CD4-positive, alpha-beta T cell treated with Interleukin-17A for 1 hour (primary cell): ENCODE measurements around the gene GPRC5D.

Experiments used
- DNase-seq: peaks from one replicate; pipeline ENCODE4 v3.0.0-alpha.2; 2020

The GPRC5D gene

DNA sequence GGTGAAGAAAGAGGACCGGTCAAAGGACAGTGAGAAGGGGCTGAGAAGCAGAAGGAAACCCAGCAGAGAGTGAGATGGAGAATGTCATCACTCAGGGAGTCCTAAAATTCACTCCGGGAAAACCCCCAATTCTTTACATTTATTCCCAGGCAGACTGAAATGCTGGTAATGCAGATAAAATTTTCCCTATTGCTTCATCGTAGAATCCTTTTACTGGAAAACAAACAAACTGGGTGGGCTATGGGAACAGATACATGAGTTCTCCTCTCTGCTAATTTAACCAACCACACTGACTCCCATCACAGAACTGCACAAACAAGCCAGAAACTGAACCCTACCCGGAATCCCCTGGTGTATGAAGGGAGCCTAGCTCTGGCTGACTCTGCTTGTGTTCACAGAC, 27.2 kb upstream of the GPRC5D start:
- DNase-seq = no peak

DNA sequence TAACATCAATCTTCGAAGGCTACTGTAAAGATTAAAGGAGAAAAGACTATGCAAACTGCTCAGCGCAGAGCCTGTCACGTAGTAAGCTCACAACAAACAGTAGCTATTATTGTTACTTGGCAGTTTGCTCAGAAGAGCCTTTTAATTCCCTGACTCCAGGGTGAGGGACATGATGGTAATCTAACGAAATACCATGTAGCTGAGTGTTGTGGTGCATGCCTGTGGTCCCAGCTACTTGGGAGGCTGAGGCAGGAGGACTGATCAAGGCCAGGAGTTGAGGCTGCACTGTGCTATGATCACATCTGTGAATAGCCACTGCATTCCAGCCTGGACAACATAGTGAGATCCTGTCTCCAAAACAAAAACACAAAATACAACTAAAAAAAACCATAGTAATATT, 25.3 kb upstream of the GPRC5D start:
- no peak for DNase-seq

DNA sequence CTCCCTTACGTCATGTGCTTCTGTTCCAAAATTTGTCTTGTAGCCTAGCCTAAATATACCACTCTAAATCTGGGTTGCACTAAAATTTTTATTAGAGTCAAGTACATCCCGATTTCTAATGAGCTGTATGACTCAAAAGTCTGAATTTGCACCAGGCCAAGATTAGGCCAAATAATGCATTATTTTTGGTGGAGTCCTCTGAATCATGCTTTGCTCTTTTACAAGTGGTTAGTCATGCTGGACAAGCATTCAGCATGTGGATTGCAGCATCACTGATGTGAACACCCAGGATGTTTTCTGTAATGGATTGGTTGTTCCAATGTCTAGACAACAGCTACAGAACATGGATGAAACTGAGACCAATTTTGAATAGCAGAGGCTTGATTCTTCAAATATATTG, 24.4 kb upstream of the GPRC5D start:
- DNase-seq = no peak

DNA sequence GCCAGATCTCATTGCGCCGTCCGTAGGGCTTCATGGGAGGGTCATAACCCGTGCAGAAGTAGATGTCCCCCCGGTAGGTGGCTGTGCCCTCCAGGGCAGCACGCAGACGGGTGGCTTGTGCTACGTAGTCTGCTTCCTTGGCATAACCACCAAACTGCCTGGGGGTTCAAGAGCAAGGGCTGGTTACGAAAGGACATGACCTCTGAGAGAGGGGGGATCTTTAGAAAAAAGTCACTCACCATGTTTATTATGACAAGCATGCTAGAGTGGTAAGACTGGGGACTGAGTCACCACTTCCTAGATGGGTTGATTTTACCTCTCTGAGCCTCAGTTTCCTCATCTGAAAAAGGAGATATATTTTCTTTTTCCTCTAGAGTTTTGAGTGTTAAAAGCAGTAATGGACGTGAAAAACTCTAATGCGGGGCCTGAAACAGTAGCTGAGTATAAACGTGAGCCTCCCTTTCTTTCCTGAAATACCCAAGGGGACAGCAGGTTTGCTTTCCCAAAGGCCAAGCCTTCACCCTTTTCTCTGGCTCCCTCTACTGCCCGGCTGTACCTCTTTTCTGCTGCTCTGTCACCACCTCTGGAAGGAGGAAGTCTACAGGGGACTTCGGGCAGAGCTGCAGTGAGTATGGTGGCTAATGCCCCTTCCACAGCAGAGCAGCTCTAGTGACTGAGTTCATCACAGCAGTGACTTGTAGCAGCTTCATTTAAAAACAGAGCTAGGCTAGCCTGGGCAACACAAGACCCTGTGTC, 23.5 kb upstream of the GPRC5D start:
- DNase-seq = no peak

GRCh38 chr12:12974211-12974610, 22.2 kb upstream of the GPRC5D start:
- DNase-seq = no peak

DNA sequence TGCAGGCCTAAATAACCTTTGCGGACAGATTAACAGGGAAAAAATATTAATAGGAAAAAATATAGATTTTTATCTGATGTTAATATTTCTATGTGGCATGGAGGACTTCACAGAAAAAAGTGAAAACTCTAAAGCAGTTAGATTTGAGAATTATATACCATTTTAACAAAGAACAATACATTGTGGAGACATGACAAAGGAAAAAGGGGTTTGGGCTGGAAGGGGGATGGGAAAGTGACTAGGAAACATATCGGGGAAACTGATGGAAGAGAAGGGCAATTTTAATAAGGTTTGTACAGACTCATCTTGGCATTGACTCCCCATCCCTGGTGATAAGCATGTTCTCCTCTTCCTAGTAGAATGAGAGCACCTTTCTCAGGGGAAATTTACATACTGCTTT, 21.0 kb upstream of the GPRC5D start:
- DNase-seq = no peak

- DNase-seq = no peak
Measured at GRCh38 chr12:12965836-12966235, 13.9 kb upstream of the GPRC5D start.

DNA sequence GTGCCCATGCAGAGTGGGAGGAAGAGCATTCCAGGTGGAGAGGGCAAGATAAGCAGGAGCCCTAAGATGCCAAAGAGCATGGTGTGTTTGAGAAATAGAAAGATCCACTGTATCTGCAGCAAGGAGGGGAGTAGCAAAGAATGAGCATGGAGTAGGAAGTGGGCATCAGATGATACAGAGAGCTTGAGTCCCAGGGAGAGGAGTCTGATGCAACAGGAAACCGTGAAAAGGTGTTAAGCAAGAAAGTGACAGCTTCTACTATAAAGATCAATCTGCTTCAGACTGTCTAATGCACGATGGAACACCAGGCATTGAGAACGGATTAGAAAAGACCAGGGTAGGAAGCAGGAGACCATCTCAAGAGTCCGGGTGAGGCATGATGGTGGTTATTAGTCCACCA, 12.3 kb upstream of the GPRC5D start:
- no peak for DNase-seq

GRCh38 chr12:12960639-12961209, 8.8 kb upstream of the GPRC5D start:
- DNase-seq = no peak

DNA sequence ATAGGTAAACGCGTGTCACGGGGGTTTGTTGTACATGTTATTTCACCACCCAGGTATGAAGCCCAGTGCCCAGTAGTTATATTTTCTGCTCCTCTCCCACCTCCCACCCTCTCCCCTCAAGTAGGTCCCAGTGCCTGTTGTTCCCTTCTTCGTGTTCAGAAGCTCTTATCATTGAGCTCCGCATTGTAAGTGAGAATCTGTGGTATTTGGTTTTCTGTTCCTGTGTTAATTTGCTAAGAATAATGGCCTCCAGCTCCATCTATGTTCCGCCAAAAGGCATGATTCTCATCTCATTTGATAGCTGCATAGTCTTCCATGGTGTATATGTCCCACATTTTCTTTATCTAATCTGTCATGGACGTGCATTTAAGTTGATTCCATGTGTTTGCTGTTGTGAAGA, 6.9 kb upstream of the GPRC5D start:
- DNase-seq = no peak

GRCh38 chr12:12954878-12955625, 3.1 kb upstream of the GPRC5D start:
- DNase-seq = no peak

- DNase-seq = no peak
Measured at GRCh38 chr12:12954356-12954755, 2.4 kb upstream of the GPRC5D start.

DNA sequence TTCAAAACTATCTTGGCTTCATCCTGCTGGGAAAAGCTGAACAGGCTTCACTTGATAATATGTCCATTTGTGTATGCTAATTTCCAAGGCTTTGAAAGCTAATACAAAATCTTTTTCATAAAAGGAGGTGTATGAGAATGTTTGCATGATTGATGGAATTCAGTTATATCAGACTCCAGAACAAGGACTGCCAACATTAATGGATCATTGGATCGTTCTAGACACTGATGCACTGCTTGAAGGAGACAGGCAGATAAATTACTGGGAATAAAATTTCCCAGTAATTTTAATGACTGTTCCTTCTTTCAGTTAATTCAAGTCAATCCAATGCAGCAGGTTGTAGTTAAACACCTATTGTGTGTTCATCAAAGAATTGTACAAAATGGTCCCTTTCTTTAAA, 466 bp downstream of the GPRC5D start:
- no peak for DNase-seq

DNA sequence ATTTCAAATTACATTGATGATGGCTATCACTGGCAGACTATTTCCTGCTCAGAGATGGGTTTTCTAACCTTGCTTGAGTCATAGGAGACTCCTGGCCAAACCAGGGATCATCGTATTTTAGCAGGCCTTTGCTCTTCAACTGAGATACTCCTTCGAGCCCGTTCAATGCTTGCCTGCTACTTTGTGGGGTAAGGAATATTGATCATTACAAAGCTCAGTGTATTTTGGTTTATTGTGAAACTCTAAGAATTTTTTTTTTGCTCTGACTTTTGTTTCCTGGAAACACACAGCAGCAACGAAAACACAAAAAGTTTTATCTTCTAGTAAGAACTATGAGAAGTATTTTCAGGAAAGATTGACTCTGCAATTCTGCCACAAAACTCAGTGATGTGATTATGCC, 4.1 kb downstream of the GPRC5D start:
- no peak for DNase-seq

DNA sequence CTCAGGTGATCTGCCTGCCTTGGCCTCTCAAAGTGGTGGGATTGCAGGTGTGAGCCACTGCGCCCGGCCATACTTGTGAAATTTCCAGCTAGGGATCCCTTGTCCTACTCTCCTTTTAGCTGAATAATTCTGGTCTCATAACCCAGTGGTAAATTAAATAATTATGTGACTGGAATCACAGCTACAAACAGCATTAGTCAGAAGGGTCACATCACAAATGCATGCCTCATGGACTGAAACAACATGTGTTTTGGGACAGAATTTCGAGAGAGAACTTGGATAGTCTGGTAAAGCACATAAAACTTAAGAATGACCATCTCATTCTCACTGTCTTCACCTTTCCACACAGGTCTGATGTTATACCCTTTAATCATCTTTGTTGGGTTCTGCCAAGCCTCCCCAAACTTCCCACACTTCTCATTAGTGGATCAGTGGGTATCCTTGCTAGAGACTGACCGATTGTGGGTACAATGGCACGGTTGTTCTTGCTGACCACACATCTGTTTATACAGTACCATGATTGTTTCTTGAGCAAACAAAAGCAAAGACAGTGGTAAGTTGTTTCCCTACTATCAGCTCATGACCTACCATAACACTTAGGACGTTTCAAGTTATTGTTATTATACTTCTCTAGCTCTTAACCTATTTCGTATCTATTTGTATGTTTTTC, 5.1 kb downstream of the GPRC5D start:
- no peak for DNase-seq

- DNase-seq = no peak
Measured at GRCh38 chr12:12945591-12945990, 6.4 kb downstream of the GPRC5D start.

- DNase-seq = no peak
Measured at GRCh38 chr12:12943586-12944260, 8.2 kb downstream of the GPRC5D start.

DNA sequence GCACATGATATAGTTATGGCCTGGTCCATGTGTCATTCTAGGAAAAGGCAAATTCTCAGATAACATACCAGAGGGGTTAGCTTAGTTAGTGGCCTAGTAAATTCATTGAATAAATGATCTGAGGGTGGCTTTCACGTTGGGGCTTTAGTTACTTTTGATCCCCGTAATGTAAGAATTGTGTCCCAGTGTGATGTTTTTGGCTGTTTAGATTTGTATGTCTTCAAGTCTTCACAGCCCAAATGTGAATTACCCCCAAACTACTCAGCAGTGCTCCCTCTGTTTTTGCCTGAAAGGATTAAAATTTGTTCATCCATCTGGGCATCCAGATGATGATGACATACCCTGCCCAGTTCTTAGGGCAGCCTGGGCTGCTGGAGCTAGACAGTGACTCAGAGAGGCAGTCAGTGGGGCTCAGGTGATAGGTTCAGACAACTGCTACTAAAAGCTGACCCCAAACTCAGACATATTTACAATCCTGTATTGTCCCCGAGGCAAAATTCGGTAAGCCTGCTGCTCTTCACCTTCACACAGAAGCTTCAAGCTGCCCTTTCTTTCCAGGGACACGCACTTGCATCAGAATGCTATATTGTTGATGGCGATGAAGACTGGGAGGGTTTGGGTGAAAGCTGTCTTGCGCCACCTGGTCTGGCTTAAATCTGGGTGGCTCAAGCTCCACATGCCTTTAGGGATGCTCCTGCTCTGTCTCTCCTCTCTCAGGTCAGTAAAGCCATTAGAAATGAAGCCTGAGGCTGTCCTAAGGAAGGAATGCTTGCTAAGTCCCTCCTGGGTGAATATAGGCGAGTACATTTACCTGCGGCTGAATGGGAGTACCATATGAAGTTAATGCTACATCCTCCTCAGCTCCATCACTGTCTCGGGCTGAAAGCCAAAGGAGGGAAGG, 10.3 kb downstream of the GPRC5D start:
- no peak for DNase-seq

- no peak for DNase-seq
Measured at GRCh38 chr12:12939888-12940287, 12.1 kb downstream of the GPRC5D start.

DNA sequence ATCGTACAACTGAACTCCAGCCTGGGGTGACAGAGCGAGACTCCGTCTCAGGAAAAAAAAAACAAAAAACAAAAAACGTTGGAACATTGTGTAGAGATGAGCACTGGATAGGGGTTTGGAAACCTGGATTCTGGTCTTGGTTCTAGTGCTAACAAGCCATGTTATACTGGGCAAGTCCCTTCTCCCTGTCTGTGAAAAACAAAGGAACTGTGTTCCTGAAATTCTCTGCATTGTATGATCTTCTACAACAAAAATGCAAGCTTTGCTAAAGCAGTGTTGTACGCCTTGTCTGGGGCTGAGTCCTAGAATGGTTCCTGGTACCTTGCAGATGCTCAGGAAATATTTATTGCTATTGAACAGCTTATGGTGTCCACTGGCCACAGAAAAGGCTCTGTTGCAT, 13.4 kb downstream of the GPRC5D start:
- no peak for DNase-seq

GRCh38 chr12:12936983-12937491, 14.9 kb downstream of the GPRC5D start:
- DNase-seq = no peak

GRCh38 chr12:12934556-12934955, 17.4 kb downstream of the GPRC5D start:
- no peak for DNase-seq
